GM13977 (cell line): ENCODE results near the gene COL3A1.

Experiments
- DNase-seq: peaks from one replicate; pipeline ENCODE4 v3.0.0; 2012; ENCODE audit warnings: low spot score
- in situ Hi-C: fragments of 300-500 bp; cut with MboI; formaldehyde crosslinking; loops from one replicate; pipeline ENCODE4 v1.12.0; 2022; ENCODE audit warnings: low sequenced_read_pairs, low pct_unique_long_range_greater_than_20kb, mixed read lengths, inconsistent platforms; ENCODE audit not compliant: unreplicated experiment
- TF ChIP-seq, protein P1 (sequence below): IDR thresholded peaks from 2 replicates; pipeline ENCODE4 v1.5.1; 2012; ENCODE audit warnings: mild to moderate bottlenecking, control low read depth; ENCODE audit not compliant: insufficient read depth; ENCODE audit errors: extremely low read depth, missing control alignments

The COL3A1 gene

DNA sequence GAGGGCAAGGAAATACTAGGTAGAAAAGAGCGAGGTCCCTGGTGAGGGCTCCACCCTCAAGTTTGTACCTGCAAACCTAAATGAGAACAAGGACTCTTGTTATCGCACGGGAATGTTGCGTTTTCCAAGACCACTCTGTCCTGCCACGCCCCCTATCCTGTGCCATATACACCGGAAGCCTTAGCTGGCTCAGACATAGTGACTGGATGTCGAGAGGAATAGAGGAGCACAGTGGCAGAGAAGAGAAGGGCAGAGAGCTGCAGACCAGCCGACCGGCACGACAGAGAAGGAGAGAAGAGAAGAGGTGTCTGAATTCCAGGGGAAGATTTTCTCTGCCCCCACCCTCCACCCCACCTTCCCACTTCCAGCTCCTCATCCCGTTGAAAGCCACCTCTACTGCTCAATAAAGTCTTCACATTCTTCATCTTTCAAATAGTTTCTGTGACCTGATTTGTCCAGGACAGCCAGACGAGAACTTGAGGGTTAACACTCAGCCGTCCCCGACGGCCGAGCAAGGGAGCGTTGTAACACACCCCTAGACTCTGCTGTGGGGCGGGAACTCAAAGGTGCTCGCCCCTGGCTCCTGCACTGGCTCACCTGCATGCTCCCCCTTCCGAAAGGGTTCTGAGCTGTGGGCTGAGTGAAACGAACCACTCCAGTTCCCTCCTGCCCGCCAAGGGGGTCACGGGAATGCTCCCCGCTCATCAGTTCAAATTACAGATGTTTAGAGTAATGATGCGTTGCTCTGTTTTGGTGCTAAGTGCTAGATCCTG, 24.9 kb upstream of the COL3A1 start:
- TF ChIP-seq, protein P1, sequence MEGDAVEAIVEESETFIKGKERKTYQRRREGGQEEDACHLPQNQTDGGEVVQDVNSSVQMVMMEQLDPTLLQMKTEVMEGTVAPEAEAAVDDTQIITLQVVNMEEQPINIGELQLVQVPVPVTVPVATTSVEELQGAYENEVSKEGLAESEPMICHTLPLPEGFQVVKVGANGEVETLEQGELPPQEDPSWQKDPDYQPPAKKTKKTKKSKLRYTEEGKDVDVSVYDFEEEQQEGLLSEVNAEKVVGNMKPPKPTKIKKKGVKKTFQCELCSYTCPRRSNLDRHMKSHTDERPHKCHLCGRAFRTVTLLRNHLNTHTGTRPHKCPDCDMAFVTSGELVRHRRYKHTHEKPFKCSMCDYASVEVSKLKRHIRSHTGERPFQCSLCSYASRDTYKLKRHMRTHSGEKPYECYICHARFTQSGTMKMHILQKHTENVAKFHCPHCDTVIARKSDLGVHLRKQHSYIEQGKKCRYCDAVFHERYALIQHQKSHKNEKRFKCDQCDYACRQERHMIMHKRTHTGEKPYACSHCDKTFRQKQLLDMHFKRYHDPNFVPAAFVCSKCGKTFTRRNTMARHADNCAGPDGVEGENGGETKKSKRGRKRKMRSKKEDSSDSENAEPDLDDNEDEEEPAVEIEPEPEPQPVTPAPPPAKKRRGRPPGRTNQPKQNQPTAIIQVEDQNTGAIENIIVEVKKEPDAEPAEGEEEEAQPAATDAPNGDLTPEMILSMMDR, result no peak
- in situ Hi-C loops, result no loop called here
- DNase-seq, result no peak

DNA sequence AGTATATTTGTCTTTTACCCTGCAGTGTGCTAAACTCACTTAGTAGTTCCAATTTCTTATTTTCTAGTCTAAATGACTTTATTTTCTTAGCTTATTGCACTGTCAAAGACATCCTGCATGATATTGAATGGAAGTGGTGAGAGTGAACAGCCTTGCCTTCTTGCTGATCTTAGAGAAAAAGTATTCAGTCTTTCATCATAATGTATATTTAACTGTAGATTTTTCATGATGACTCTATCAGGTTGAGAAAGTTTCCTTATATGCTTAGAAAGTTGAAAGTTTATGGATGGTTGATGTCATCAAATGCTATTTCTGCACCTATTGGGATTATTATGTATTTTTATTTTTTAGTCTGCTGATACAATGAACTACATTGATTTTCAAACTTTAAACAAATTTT, 21.3 kb upstream of the COL3A1 start:
- DNase-seq, result no peak
- TF ChIP-seq, protein P1, result no peak
- in situ Hi-C loops, result no loop called here

DNA sequence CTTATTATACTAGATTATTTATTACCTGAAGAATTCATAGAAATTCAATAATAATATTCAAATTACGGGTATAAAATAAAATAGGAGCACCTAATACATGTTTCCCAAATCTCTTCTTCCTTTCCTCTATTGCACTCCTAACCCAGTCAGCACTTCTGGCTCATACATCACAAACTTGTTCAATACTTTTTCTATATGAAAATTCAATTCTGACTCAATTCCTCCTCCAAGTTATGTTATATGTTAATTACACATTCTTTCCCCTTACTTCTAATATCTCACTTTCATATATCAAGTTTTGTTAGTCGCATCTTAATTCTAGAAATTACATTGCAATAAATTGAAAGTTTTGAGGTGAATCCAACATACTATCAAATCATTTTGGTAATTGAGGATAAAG, 17.9 kb upstream of the COL3A1 start:
- in situ Hi-C loops, result no loop called here
- TF ChIP-seq, protein P1, result no peak
- no peak for DNase-seq

DNA sequence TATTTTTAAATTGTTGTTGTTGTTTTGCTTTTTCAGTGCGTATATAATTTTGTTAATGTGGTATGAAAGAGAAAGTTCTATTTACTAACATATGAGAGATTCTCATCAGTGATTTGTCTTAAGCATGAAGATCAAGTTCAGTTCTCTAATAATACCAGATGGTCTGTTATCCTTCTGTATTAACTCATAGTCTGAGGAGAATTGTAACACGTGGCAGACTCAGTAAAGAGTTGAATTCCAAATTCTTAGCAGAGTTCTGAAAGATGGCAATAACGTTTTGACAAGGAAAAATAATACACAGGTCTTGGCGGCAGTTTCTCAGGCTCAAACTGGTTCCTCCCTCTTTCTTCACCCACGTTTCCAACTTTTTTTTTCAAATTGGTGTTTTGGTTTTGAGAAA, 17.2 kb upstream of the COL3A1 start:
- in situ Hi-C loops, result no loop called here
- DNase-seq, result no peak
- TF ChIP-seq, protein P1, result no peak

DNA sequence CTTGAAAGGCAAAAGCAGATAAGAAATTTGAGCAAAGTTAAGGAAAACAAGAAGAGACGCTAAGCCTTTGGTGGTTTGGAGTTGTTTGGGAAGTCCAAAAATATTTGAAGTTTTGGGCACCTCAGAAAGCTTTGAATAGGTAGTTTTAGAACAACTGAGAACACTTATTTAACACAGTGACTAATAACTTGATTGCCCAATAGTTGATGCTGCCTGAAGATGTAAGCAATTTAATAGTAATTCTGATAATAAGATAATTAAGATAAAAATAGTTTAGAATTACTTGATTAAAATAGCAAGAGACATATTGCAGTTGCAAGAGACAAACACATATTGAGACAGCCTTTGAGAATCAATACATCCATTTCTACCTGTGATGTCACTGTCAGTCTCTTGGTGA, 16.5 kb upstream of the COL3A1 start:
- in situ Hi-C loops, result no loop called here
- TF ChIP-seq, protein P1, result no peak

DNA sequence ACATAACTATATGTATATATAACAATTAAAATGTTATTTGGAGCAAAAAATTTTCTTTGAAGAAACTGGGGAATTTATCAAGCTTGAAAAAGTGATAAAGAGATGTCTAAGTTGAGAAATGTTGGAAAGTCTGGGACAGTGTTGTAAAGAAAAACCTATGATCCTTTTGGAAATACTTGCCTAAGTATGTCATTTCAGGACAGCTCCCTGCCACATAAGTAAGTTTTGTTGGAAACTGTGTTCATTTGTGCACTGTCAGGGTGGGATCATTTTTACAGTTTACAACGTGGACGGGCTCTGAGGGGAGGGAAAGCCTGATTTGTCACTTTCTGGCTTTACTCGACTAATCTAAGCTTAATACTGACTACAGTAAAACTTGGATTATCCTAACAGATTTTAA, 10.4 kb upstream of the COL3A1 start:
- TF ChIP-seq, protein P1, result no peak
- DNase-seq, result no peak
- in situ Hi-C loops, result no loop called here

More for the DNA sequence above, 16.5 kb upstream of the COL3A1 start:
- DNase-seq, result no peak
